ENCODE measurements around the gene L3MBTL2. TPM values are rescaled to one million over a fixed set of nuclear protein-coding genes. Genes with fewer than 3 reads are reported as not detected.

L3MBTL2 gene
- total RNA-seq, 6 experiments from 2014 or later = 21.1 to 27.4 (median 25.2) TPM

GRCh38 chr22:41198027-41198580 lies 7.0 kb upstream of the L3MBTL2 start:
- Mint-ChIP-seq H3K4me3 (peak overlapping the region; percentile 85), H3K36me3 (ENCODE audit: low read depth) (no peaks in the 10 kb centered on the region), H3K4me1 (ENCODE audit: low read depth) (peaks cover 10% of the 10 kb centered on the region), H3K9me3 (no peaks in the 10 kb centered on the region), H3K27ac (peak overlapping the region; percentile 54), H3K27me3 (ENCODE audit: insufficient read depth) (peaks cover 2% of the 10 kb centered on the region)
- TF ChIP-seq, protein P1, sequence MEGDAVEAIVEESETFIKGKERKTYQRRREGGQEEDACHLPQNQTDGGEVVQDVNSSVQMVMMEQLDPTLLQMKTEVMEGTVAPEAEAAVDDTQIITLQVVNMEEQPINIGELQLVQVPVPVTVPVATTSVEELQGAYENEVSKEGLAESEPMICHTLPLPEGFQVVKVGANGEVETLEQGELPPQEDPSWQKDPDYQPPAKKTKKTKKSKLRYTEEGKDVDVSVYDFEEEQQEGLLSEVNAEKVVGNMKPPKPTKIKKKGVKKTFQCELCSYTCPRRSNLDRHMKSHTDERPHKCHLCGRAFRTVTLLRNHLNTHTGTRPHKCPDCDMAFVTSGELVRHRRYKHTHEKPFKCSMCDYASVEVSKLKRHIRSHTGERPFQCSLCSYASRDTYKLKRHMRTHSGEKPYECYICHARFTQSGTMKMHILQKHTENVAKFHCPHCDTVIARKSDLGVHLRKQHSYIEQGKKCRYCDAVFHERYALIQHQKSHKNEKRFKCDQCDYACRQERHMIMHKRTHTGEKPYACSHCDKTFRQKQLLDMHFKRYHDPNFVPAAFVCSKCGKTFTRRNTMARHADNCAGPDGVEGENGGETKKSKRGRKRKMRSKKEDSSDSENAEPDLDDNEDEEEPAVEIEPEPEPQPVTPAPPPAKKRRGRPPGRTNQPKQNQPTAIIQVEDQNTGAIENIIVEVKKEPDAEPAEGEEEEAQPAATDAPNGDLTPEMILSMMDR (IDR thresholded peaks at IDR 0.05) = no peak; the same call in 1 of the 2 replicates
- peak; percentile 28 for DNase-seq

GRCh38 chr22:41201141-41201540 lies 4.0 kb upstream of the L3MBTL2 start:
- peaks cover 3% of the 10 kb centered on the region for H3K27me3 Mint-ChIP-seq (ENCODE audit: insufficient read depth)
- 0 out of 2 replicates have a peak, but pooled peaks cover 5% of the 10 kb centered on the region for H3K36me3 Mint-ChIP-seq (ENCODE audit: low read depth)
- no peak for DNase-seq
- no peak overlapping the region for H3K4me3 Mint-ChIP-seq
- no peak overlapping the region for H3K27ac Mint-ChIP-seq
- TF ChIP-seq, protein P1 (IDR thresholded peaks at IDR 0.05) = no peak
- H3K9me3 Mint-ChIP-seq = no peaks in the 10 kb centered on the region
- H3K4me1 Mint-ChIP-seq (ENCODE audit: low read depth) = peaks cover 14% of the 10 kb centered on the region

DNA sequence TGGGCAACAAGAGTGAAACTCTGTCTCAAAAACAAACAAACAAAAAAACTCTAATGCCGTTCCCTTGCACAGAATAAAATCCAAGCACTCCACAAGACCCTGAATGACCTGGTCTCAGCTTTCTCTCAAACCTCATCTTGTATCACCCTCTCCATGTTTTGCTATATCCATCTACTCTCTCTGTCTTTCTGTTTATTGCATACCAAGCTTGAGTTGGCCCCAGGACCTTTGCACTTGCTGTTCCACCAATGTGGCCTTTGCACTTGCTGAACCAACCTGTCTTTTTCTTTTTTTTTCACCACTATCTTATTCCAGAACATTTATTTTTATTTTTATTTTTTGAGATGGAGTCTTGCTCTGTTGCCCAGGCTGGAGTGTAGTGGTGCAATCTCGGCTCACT lies 2.0 kb upstream of the L3MBTL2 start:
- Mint-ChIP-seq H3K36me3 (ENCODE audit: low read depth) (0 out of 2 replicates have a peak, but pooled peaks cover 5% of the 10 kb centered on the region), H3K4me1 (ENCODE audit: low read depth) (peaks cover 9% of the 10 kb centered on the region), H3K27me3 (ENCODE audit: insufficient read depth) (peaks cover 2% of the 10 kb centered on the region), H3K4me3 (no peak overlapping the region), H3K27ac (no peak overlapping the region), H3K9me3 (no peaks in the 10 kb centered on the region)
- DNase-seq = no peak
- TF ChIP-seq, protein P1 (IDR thresholded peaks at IDR 0.05) = no peak

- Mint-ChIP-seq H3K9me3 (no peaks in the 10 kb centered on the region), H3K27ac (no peak overlapping the region)
These were observed 1.0 kb upstream of the L3MBTL2 start for GRCh38 chr22:41204066-41204465.

DNA sequence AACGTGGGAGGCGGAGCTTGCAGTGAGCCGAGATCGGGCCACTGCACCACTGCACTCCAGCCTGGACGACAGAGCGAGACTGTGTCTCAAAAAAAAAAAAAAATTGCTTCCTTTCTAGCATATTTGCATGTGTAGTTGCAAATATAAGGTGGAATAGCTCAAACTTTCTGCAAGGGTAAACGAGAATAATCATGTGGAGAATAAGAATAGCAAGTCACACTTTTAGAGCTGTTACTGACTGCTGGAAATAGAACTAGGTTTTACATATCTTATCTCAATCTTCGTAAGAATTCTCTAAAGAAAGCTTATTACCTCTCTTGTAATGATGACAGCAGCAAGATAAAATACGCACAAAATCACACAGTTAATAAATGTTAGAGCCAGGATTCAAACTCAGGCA lies 1.6 kb downstream of the L3MBTL2 start:
- Mint-ChIP-seq H3K27ac (no peak overlapping the region), H3K4me1 (ENCODE audit: low read depth) (peaks cover 4% of the 10 kb centered on the region; the same call in 1 of the 2 replicates), H3K36me3 (ENCODE audit: low read depth) (peaks cover 14% of the 10 kb centered on the region), H3K27me3 (ENCODE audit: insufficient read depth) (peaks cover 2% of the 10 kb centered on the region), H3K9me3 (no peaks in the 10 kb centered on the region), H3K4me3 (peak overlapping the region; percentile 46; the same call in 1 of the 2 replicates)
- TF ChIP-seq, protein P1 (IDR thresholded peaks at IDR 0.05) = no peak
- DNase-seq = no peak

More at GRCh38 chr22:41204066-41204465, 1.0 kb upstream of the L3MBTL2 start:
- peaks cover 4% of the 10 kb centered on the region; the same call in 1 of the 2 replicates for H3K4me1 Mint-ChIP-seq (ENCODE audit: low read depth)
- no peak for DNase-seq
- TF ChIP-seq, protein P1 (IDR thresholded peaks at IDR 0.05) = no peak
- peaks cover 2% of the 10 kb centered on the region for H3K27me3 Mint-ChIP-seq (ENCODE audit: insufficient read depth)
- peaks cover 9% of the 10 kb centered on the region; the same call in 1 of the 2 replicates for H3K36me3 Mint-ChIP-seq (ENCODE audit: low read depth)
- H3K4me3 Mint-ChIP-seq = no peak overlapping the region

Measured in HFFc6 (cell line).